ENCODE measurements around the gene CTBS. TPM values are rescaled to one million over a fixed set of nuclear protein-coding genes. Genes with fewer than 3 reads are reported as not detected.

The CTBS gene
- total and polyA plus RNA-seq, 2 of the 13 experiments (the other 11 are each of a cell fraction or from before 2014, with no cell fraction given): 4.7 to 12.4 TPM

DNA sequence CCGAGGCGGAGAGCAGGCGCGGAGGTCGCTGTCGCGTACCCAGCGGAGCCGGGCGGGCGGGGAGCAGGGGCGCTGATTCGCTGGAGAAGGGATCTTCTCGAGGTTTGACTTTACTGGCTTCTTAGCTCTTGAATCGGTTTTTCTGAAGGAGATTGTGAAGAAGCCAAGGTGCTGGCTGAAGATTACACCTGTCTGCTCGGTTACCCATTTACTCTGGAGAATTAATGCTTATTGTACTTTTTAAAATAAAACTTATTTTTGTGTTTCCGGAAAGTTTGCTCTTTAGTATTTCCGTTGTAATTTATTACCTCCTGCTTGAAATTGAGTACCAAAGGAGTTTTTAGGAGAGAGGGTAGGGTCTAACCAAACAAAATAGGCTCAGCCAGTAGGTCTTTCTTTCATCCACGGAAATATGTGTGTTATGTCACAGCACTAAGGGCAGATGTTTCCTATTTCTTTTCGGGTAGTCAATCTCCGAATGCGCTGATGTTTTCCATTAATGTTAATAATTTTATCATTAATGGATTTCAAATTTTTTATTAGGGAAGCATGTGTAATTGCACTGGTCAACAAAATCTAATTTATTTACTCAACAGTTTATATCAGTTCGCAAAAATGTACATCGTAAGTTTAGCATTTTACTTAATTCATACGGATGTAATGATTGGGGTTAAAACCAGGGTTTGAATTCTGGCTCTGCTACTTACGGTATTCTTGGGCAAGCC lies 67.3 kb downstream of the CTBS start (continued):
- TF ChIP-seq, protein P1, sequence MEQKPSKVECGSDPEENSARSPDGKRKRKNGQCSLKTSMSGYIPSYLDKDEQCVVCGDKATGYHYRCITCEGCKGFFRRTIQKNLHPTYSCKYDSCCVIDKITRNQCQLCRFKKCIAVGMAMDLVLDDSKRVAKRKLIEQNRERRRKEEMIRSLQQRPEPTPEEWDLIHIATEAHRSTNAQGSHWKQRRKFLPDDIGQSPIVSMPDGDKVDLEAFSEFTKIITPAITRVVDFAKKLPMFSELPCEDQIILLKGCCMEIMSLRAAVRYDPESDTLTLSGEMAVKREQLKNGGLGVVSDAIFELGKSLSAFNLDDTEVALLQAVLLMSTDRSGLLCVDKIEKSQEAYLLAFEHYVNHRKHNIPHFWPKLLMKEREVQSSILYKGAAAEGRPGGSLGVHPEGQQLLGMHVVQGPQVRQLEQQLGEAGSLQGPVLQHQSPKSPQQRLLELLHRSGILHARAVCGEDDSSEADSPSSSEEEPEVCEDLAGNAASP (CRISPR knock-in tag; IDR thresholded peaks at IDR 0.05; ENCODE audit: borderline replicate concordance): 0 out of 2 replicates have a peak, but pooled peaks have one; percentile 16
- TF ChIP-seq KAT7 (CRISPR knock-in tag; IDR thresholded peaks at IDR 0.05; ENCODE audit: borderline replicate concordance) (0 out of 2 replicates have a peak, but pooled peaks have one; percentile 12), NONO (IDR thresholded peaks at IDR 0.05) (no peak), NONO (CRISPR knock-in tag; conservative IDR thresholded peaks at IDR 0.05) (no peak), SRY (CRISPR knock-in tag; IDR thresholded peaks at IDR 0.05) (peak; percentile 33; the same call in 1 of the 2 replicates), TCF12 (IDR thresholded peaks at IDR 0.05) (no peak), TCF12 (CRISPR knock-in tag; IDR thresholded peaks at IDR 0.05) (0 out of 2 replicates have a peak, but pooled peaks have one; percentile 4), RARG (CRISPR knock-in tag; IDR thresholded peaks at IDR 0.05; ENCODE audit: low read depth) (no peak), ZSCAN25 (CRISPR knock-in tag; IDR thresholded peaks at IDR 0.05) (peak; percentile 8; the same call in 1 of the 2 replicates), PHF21A (CRISPR knock-in tag; IDR thresholded peaks at IDR 0.05) (0 out of 2 replicates have a peak, but pooled peaks have one; percentile 1), KAT8 (CRISPR knock-in tag; IDR thresholded peaks at IDR 0.05) (0 out of 2 replicates have a peak, but pooled peaks have one; percentile 10), NCOA2 (CRISPR knock-in tag; IDR thresholded peaks at IDR 0.05) (no peak), CAMTA2 (CRISPR knock-in tag; IDR thresholded peaks at IDR 0.05; ENCODE audit: borderline replicate concordance) (no peak), REXO4 (CRISPR knock-in tag; IDR thresholded peaks at IDR 0.05; ENCODE audit: borderline replicate concordance) (no peak), ONECUT2 (CRISPR knock-in tag; IDR thresholded peaks at IDR 0.05) (no peak), ZNF101 (CRISPR knock-in tag; IDR thresholded peaks at IDR 0.05; ENCODE audit: borderline replicate concordance, low read depth) (no peak), FOSL2 (CRISPR knock-in tag; IDR thresholded peaks at IDR 0.05) (no peak), ZNF816 (CRISPR knock-in tag; IDR thresholded peaks at IDR 0.05; ENCODE audit: borderline replicate concordance) (0 out of 2 replicates have a peak, but pooled peaks have one; percentile 50), ATRX (CRISPR knock-in tag; IDR thresholded peaks at IDR 0.05; ENCODE audit: borderline replicate concordance) (no peak)
- TF ChIP-seq, protein P2, sequence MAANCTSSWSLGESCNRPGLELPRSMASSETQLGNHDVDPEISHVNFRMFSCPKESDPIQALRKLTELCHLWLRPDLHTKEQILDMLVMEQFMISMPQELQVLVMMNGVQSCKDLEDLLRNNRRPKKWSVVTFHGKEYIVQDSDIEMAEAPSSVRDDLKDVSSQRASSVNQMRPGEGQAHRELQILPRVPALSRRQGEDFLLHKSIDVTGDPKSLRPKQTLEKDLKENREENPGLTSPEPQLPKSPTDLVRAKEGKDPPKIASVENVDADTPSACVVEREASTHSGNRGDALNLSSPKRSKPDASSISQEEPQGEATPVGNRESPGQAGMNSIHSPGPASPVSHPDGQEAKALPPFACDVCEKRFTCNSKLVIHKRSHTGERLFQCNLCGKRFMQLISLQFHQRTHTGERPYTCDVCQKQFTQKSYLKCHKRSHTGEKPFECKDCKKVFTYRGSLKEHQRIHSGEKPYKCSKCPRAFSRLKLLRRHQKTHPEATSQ (CRISPR knock-in tag; IDR thresholded peaks at IDR 0.05; ENCODE audit: borderline replicate concordance): peak; percentile 28; the same call in 1 of the 2 replicates
- TF ChIP-seq, protein P3, sequence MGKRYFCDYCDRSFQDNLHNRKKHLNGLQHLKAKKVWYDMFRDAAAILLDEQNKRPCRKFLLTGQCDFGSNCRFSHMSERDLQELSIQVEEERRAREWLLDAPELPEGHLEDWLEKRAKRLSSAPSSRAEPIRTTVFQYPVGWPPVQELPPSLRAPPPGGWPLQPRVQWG (CRISPR knock-in tag; IDR thresholded peaks at IDR 0.05; ENCODE audit: borderline replicate concordance, low read depth): no peak
- TF ChIP-seq, protein P4, sequence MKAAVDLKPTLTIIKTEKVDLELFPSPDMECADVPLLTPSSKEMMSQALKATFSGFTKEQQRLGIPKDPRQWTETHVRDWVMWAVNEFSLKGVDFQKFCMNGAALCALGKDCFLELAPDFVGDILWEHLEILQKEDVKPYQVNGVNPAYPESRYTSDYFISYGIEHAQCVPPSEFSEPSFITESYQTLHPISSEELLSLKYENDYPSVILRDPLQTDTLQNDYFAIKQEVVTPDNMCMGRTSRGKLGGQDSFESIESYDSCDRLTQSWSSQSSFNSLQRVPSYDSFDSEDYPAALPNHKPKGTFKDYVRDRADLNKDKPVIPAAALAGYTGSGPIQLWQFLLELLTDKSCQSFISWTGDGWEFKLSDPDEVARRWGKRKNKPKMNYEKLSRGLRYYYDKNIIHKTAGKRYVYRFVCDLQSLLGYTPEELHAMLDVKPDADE (CRISPR knock-in tag; IDR thresholded peaks at IDR 0.05): no peak

Data from HepG2 (cell line).